B cell (primary cell): ENCODE measurements around the gene CLN5. TPM values are rescaled to one million over a fixed set of nuclear protein-coding genes. Genes with fewer than 3 reads are reported as not detected.
A peak's percentile ranks its signal among the peaks of the same experiment; 100 is the strongest.

Source experiments
- ATAC-seq: fragments of 200-7000 bp; cut with Tn5 transposase; one replicate; pipeline ENCODE4 v1.10.0; 2021; ENCODE audit warnings: low read depth, mild to moderate bottlenecking, moderate number of reproducible peaks, moderate library complexity
- CTCF ChIA-PET: fragments of 350-600 bp; sonication (Branson Sonifier 250); formaldehyde crosslinking; loops from one replicate; lab custom pipeline; 2021; ENCODE audit warnings: antibody characterized with exemption, inconsistent platforms; lab: Charles Lee
- POLR2A ChIA-PET: fragments of 350-600 bp; sonication (Branson Sonifier 250); formaldehyde crosslinking; loops from one replicate; lab custom pipeline; 2021; ENCODE audit warnings: antibody characterized with exemption; lab: Charles Lee
- DNase-seq: peaks from one replicate; pipeline ENCODE4 v3.0.0; 2013
- H2AFZ ChIP-seq: 2 replicates; pipeline ENCODE4 v1.6.1; 2012; ENCODE audit warnings: mild to moderate bottlenecking, low read depth, low read length; ENCODE audit not compliant: insufficient read depth, poor library complexity, severe bottlenecking
- H3K27ac ChIP-seq, 2 donors: 1 replicate in 1 of 2; 2 replicates in 1 of 2; pipeline ENCODE4 v1.5.1; 2012 to 2013; ENCODE audit warnings: low read length in 2 of 2, mild to moderate bottlenecking in 2 of 2, moderate library complexity in 1 of 2
- H3K27me3 ChIP-seq, 4 experiments: fragments of 200-600 bp in 1 of 4; sonication (generic) in 1 of 4; replicated peaks in 1 of 4; 1 replicate in 2 of 4; 2 replicates in 2 of 4; pipeline versions ENCODE4 v1.6.1 to v1.7.0; 2013 to 2016; ENCODE audit warnings: low read length in 3 of 4, mild to moderate bottlenecking in 2 of 4, mixed read lengths in 1 of 4, moderate library complexity in 1 of 4; ENCODE audit not compliant: insufficient read depth in 4 of 4, control insufficient read depth in 3 of 4; ENCODE audit errors: control extremely low read depth in 1 of 4
- H3K36me3 ChIP-seq, 2 experiments: replicated peaks in 1 of 2; 1 replicate in 1 of 2; 2 replicates in 1 of 2; pipeline versions ENCODE4 v1.6.1 to v1.7.1; 2013; ENCODE audit warnings: low read length in 1 of 2; ENCODE audit not compliant: insufficient read depth in 2 of 2, control insufficient read depth in 1 of 2; ENCODE audit errors: control extremely low read depth in 1 of 2, extremely low read depth in 1 of 2
- H3K4me1 ChIP-seq, 2 donors: fragments of 200-600 bp in 1 of 2; sonication (generic) in 1 of 2; 1 replicate in 1 of 2; 2 replicates in 1 of 2; pipeline versions ENCODE4 v1.5.1 to v1.6.1; 2013 to 2017; ENCODE audit warnings: low read length in 2 of 2; ENCODE audit not compliant: control insufficient read depth in 2 of 2, insufficient read depth in 2 of 2
- H3K4me2 ChIP-seq: replicated peaks from 2 replicates; pipeline ENCODE3; 2012; ENCODE audit warnings: mild to moderate bottlenecking, low read depth, low read length; ENCODE audit not compliant: poor library complexity, severe bottlenecking
- H3K4me3 ChIP-seq, 5 experiments: fragments of 200-600 bp in 1 of 5; sonication (generic) in 1 of 5; 1 replicate in 3 of 5; 2 replicates in 2 of 5; pipeline versions ENCODE4 v1.5.1 to v1.7.0; 2011 to 2016; ENCODE audit warnings: low read length in 4 of 5, mild to moderate bottlenecking in 4 of 5, low read depth in 2 of 5, control low read depth in 1 of 5, moderate library complexity in 1 of 5; ENCODE audit not compliant: insufficient read depth in 1 of 5; ENCODE audit errors: control extremely low read depth in 1 of 5, extremely low read depth in 1 of 5
- H3K79me2 ChIP-seq: fragments of 200-600 bp; sonication (generic); one replicate; pipeline ENCODE4 v1.6.0; 2016; ENCODE audit warnings: low read length; ENCODE audit not compliant: control insufficient read depth, insufficient read depth
- H3K9ac ChIP-seq: fragments of 200-600 bp; sonication (generic); 2 replicates; pipeline ENCODE4 v1.6.1; 2017; ENCODE audit warnings: mild to moderate bottlenecking, low read length, moderate library complexity
- H3K9me3 ChIP-seq, 3 donors: one replicate each; pipeline versions ENCODE4 v1.6.1 to v1.7.1; 2013; ENCODE audit warnings: low read length in 2 of 3; ENCODE audit not compliant: control insufficient read depth in 2 of 3, insufficient read depth in 1 of 3; ENCODE audit errors: control extremely low read depth in 1 of 3
- H4K20me1 ChIP-seq: 2 replicates; pipeline ENCODE4 v1.6.0; 2012; ENCODE audit warnings: mild to moderate bottlenecking, low read length; ENCODE audit not compliant: insufficient read depth, control insufficient read depth, poor library complexity, severe bottlenecking
- H3K27ac Mint-ChIP-seq: one replicate; pipeline ENCODE4 v1.8.0; 2021; ENCODE audit warnings: mixed read lengths
- H3K27me3 Mint-ChIP-seq: one replicate; pipeline ENCODE4 v1.8.0; 2021; ENCODE audit warnings: mixed read lengths
- H3K4me1 Mint-ChIP-seq: one replicate; pipeline ENCODE4 v1.8.0; 2021; ENCODE audit warnings: mixed read lengths
- H3K4me3 Mint-ChIP-seq: one replicate; pipeline ENCODE4 v1.8.0; 2021; ENCODE audit warnings: mixed read lengths
- H3K9me3 Mint-ChIP-seq: one replicate; pipeline ENCODE4 v1.8.0; 2022; ENCODE audit warnings: mixed read lengths; ENCODE audit not compliant: insufficient read depth
- CTCF ChIP-seq: fragments of 200-600 bp; IDR thresholded peaks from one replicate; pipeline ENCODE4 v1.8.0; 2022; ENCODE audit warnings: antibody characterized with exemption, mild to moderate bottlenecking
- EZH2 ChIP-seq: IDR thresholded peaks from 2 replicates; pipeline ENCODE4 v1.6.1; 2012; ENCODE audit warnings: borderline replicate concordance, low read depth, mild to moderate bottlenecking, moderate library complexity, low read length; ENCODE audit not compliant: insufficient read depth, poor library complexity, severe bottlenecking
- WGBS: methylation state at CpG from one replicate; pipeline ENCODE4 v1.1.5; 2013; ENCODE audit warnings: missing lambda C conversion rate; ENCODE audit not compliant: insufficient coverage; 5-methylcytosine and 5-hydroxymethylcytosine counted together
- intact Hi-C: fragments of 100-400 bp; cut with micrococcal nuclease; formaldehyde crosslinking; loops from one replicate; pipeline ENCODE4 v1.10.0; 2022
- polyA plus RNA-seq: library from polyadenylated mRNA; depleted of rRNA; stranded (reverse); fragments of >200 nt; gene quantifications from 2 replicates; pipeline ENCODE4 v1.2.3, GENCODE V29; 2012
- total RNA-seq, 2 donors: library from RNA; stranded (reverse); fragments of 120-200 nt in 1 of 2; gene quantifications; 1 replicate in 1 of 2; 2 replicates in 1 of 2; pipeline versions ENCODE4 v1.2.3 to v1.2.4, GENCODE V29; 2013 to 2022

Gene CLN5
- total and polyA plus RNA-seq, 2 donors (not counting 1 experiment from before 2014, with no cell fraction given), result 11.9 to 36.9 TPM

- H3K27ac ChIP-seq, result no peak overlapping the region
- peak overlapping the region; percentile 57 for H3K4me3 Mint-ChIP-seq
- intact Hi-C loops, result loop anchor here (5.0 kb wide), 1 partner anchor 1491 kb away; the partner anchor contains the start of gene COMMD6
- no peaks in the 10 kb centered on the region for H3K9me3 ChIP-seq
- peaks cover 0 to 3% of the 10 kb centered on the region in 2 experiments for H3K36me3 ChIP-seq
- no peak overlapping the region for H3K4me2 ChIP-seq
- no peaks in the 10 kb centered on the region for H3K27me3 ChIP-seq
- no peaks in the 10 kb centered on the region for H3K9me3 Mint-ChIP-seq
- DNase-seq (no peak), ATAC-seq (no peak)
- H3K4me1 Mint-ChIP-seq, result peaks cover 37% of the 10 kb centered on the region
- peaks cover 42% of the 10 kb centered on the region for H3K79me2 ChIP-seq
- peaks cover 27% of the 10 kb centered on the region for H4K20me1 ChIP-seq
- TF ChIP-seq CTCF (no peak), EZH2 (no peak)
- POLR2A ChIA-PET, result interaction anchor here (3.2 kb wide), 1 partner anchor 36 kb away, joined by 27 read pairs; the partner anchor contains the start of gene CLN5
- CTCF ChIA-PET, result no interaction called here
- H3K27ac Mint-ChIP-seq, result peak overlapping the region; percentile 64
- 91% methylated on average over 4 of the region's 5 CpGs for WGBS
- H3K4me3 ChIP-seq, result no peak overlapping the region
- H3K27me3 Mint-ChIP-seq, result no peaks in the 10 kb centered on the region
- peaks cover 14 to 31% of the 10 kb centered on the region in 2 donors for H3K4me1 ChIP-seq
- no peak overlapping the region for H2AFZ ChIP-seq
- no peak overlapping the region for H3K9ac ChIP-seq
Measured at GRCh38 chr13:77028202-77028601, 36.3 kb downstream of the CLN5 start.

- no peaks in the 10 kb centered on the region for H3K9me3 Mint-ChIP-seq
- ATAC-seq (no peak), DNase-seq (no peak)
- no peaks in the 10 kb centered on the region for H3K9me3 ChIP-seq
- no peak overlapping the region for H3K4me3 ChIP-seq
- no peak overlapping the region for H3K9ac ChIP-seq
- H3K27ac ChIP-seq, result no peak overlapping the region
- H3K27ac Mint-ChIP-seq, result no peak overlapping the region
- H4K20me1 ChIP-seq, result peaks cover 18% of the 10 kb centered on the region
- no peak overlapping the region for H3K4me3 Mint-ChIP-seq
- ChIA-PET CTCF (no interaction called here), POLR2A (no interaction called here)
- H3K4me1 ChIP-seq, result peaks cover 10 to 20% of the 10 kb centered on the region in 2 donors
- no peaks in the 10 kb centered on the region for H3K36me3 ChIP-seq
- intact Hi-C loops, result loop anchor here (5.0 kb wide), 1 partner anchor 1492 kb away; the partner anchor contains the start of gene COMMD6
- WGBS, result no CpG with 5 or more reads among the region's 1 CpG
- H3K27me3 Mint-ChIP-seq, result no peaks in the 10 kb centered on the region
- peaks cover 30% of the 10 kb centered on the region for H3K79me2 ChIP-seq
- H3K4me1 Mint-ChIP-seq, result peaks cover 27% of the 10 kb centered on the region
- no peak overlapping the region for H3K4me2 ChIP-seq
- H3K27me3 ChIP-seq, result no peaks in the 10 kb centered on the region
- H2AFZ ChIP-seq, result no peak overlapping the region
- TF ChIP-seq EZH2 (no peak), CTCF (no peak)
Measured at GRCh38 chr13:77029436-77029835, 37.6 kb downstream of the CLN5 start.
